PC-9 (cell line): ENCODE results near the gene ZNF513. TPM values are rescaled to one million over a fixed set of nuclear protein-coding genes. Genes with fewer than 3 reads are reported as not detected.

ENCODE experiments used
- Bru-seq: library from RNA; stranded (reverse); fragments of 400-500 nt; gene quantifications from one replicate; lab custom pipeline; 2021; lab: Mats Ljungman, UMichigan
- BruChase-seq, 2 experiments: library from RNA; stranded (reverse); fragments of 400-500 nt; gene quantifications; one replicate each; lab custom pipeline; 2021; lab: Mats Ljungman, UMichigan
- BruUV-seq: library from RNA; stranded (reverse); fragments of 400-500 nt; replicated peaks from 2 replicates; lab custom pipeline; 2021; lab: Mats Ljungman, UMichigan
- CTCF ChIA-PET: fragments of 300-600 bp; sonication (Branson Sonifier 250); formaldehyde crosslinking; loops from one replicate; lab custom pipeline; 2022; ENCODE audit warnings: antibody characterized with exemption; lab: Charles Lee
- POLR2A ChIA-PET: fragments of 300-600 bp; sonication (Branson Sonifier 250); formaldehyde crosslinking; loops from one replicate; lab custom pipeline; 2022; ENCODE audit warnings: antibody characterized with exemption; ENCODE audit not compliant: unreplicated experiment; lab: Charles Lee
- DNase-seq, 2 experiments: peaks; one replicate each; pipeline versions ENCODE4 v3.0.0 to v3.0.0-alpha.2; 2015 to 2022; ENCODE audit warnings: mixed read lengths in 1 of 2
- H2AFZ ChIP-seq: fragments of 200-600 bp; sonication (generic); 2 replicates; pipeline ENCODE4 v1.8.1; 2017; ENCODE audit warnings: antibody characterized with exemption
- H3F3A ChIP-seq: fragments of 200-600 bp; sonication (generic); 2 replicates; pipeline ENCODE4 v1.8.1; 2017; ENCODE audit warnings: antibody characterized with exemption, mild to moderate bottlenecking, low read depth; ENCODE audit not compliant: insufficient read depth
- H3K27ac ChIP-seq: fragments of 200-600 bp; sonication (generic); 2 replicates; pipeline ENCODE4 v1.6.1; 2016; ENCODE audit warnings: mixed run types
- H3K27me3 ChIP-seq: fragments of 200-600 bp; sonication (generic); 2 replicates; pipeline ENCODE4 v1.6.1; 2016; ENCODE audit warnings: low read depth, mixed run types; ENCODE audit not compliant: insufficient read depth
- H3K36me3 ChIP-seq: fragments of 200-600 bp; sonication (generic); 2 replicates; pipeline ENCODE4 v1.6.1; 2016; ENCODE audit warnings: low read depth, mixed run types
- H3K4me1 ChIP-seq: fragments of 200-600 bp; sonication (generic); replicated peaks from 2 replicates; pipeline ENCODE4 v1.6.1; 2016; ENCODE audit warnings: mixed run types; ENCODE audit not compliant: insufficient read depth
- H3K4me2 ChIP-seq: fragments of 200-600 bp; sonication (generic); 2 replicates; pipeline ENCODE4 v1.6.1; 2017; ENCODE audit warnings: mixed run types
- H3K4me3 ChIP-seq: fragments of 200-600 bp; sonication (generic); 2 replicates; pipeline ENCODE4 v1.6.1; 2016; ENCODE audit warnings: mixed run types
- H3K79me2 ChIP-seq: fragments of 200-600 bp; sonication (generic); 2 replicates; pipeline ENCODE4 v1.6.1; 2017; ENCODE audit warnings: low read depth, mixed run types
- H3K9me2 ChIP-seq: fragments of 200-600 bp; sonication (generic); 2 replicates; pipeline ENCODE4 v1.8.1; 2017; ENCODE audit warnings: mild to moderate bottlenecking; ENCODE audit not compliant: insufficient read depth
- H3K9me3 ChIP-seq: fragments of 200-600 bp; sonication (generic); 2 replicates; pipeline ENCODE4 v1.8.1; 2016; ENCODE audit warnings: low read depth; ENCODE audit not compliant: insufficient read depth
- H4K20me1 ChIP-seq: fragments of 200-600 bp; sonication (generic); 2 replicates; pipeline ENCODE4 v1.8.1; 2017; ENCODE audit not compliant: insufficient read depth
- EZH2 ChIP-seq: fragments of 200-600 bp; sonication (generic); IDR thresholded peaks from 2 replicates; pipeline ENCODE4 v1.8.0; 2017; ENCODE audit warnings: antibody characterized with exemption, low read depth
- intact Hi-C: fragments of 100-400 bp; cut with micrococcal nuclease; formaldehyde crosslinking; loops from one replicate; pipeline ENCODE4 v1.10.0; 2022; ENCODE audit not compliant: unreplicated experiment
- long read RNA-seq: library from polyadenylated mRNA; stranded (forward); transcript quantifications from one replicate; pipeline ENCODE4 v2.0.0, GENCODE V29; 2022
- total RNA-seq: library from RNA; stranded (reverse); gene quantifications from 2 replicates; pipeline ENCODE4 v1.2.3, GENCODE V29; 2021
- TF ChIP-seq, protein P1 (sequence below): fragments of 200-600 bp; sonication (generic); conservative IDR thresholded peaks from 2 replicates; pipeline ENCODE4 v1.6.1; 2017; ENCODE audit warnings: mixed run types, antibody characterized with exemption, mild to moderate bottlenecking, moderate library complexity

The ZNF513 gene, protein sequence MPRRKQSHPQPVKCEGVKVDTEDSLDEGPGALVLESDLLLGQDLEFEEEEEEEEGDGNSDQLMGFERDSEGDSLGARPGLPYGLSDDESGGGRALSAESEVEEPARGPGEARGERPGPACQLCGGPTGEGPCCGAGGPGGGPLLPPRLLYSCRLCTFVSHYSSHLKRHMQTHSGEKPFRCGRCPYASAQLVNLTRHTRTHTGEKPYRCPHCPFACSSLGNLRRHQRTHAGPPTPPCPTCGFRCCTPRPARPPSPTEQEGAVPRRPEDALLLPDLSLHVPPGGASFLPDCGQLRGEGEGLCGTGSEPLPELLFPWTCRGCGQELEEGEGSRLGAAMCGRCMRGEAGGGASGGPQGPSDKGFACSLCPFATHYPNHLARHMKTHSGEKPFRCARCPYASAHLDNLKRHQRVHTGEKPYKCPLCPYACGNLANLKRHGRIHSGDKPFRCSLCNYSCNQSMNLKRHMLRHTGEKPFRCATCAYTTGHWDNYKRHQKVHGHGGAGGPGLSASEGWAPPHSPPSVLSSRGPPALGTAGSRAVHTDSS
- total RNA-seq (4.1 and 4.5 TPM in 2 replicates), Bru-seq, nascent RNA (percentile 56 among the genes with signal in this experiment), BruChase-seq, experiment 1, labeled RNA remaining after a 2-hour chase (percentile 58 among the genes with signal in this experiment), BruChase-seq, experiment 2, labeled RNA remaining after a 6-hour chase (percentile 50 among the genes with signal in this experiment)
- long read RNA-seq, transcript ZNF513-201 (4 exons, 2,139 nt), result major isoform, 7 of 9 reads
- long read RNA-seq, partial matches to known transcripts, result 0 of 9 reads
- long read RNA-seq, other reads (novel, unspliced or antisense), result 2 of 9 reads

DNA sequence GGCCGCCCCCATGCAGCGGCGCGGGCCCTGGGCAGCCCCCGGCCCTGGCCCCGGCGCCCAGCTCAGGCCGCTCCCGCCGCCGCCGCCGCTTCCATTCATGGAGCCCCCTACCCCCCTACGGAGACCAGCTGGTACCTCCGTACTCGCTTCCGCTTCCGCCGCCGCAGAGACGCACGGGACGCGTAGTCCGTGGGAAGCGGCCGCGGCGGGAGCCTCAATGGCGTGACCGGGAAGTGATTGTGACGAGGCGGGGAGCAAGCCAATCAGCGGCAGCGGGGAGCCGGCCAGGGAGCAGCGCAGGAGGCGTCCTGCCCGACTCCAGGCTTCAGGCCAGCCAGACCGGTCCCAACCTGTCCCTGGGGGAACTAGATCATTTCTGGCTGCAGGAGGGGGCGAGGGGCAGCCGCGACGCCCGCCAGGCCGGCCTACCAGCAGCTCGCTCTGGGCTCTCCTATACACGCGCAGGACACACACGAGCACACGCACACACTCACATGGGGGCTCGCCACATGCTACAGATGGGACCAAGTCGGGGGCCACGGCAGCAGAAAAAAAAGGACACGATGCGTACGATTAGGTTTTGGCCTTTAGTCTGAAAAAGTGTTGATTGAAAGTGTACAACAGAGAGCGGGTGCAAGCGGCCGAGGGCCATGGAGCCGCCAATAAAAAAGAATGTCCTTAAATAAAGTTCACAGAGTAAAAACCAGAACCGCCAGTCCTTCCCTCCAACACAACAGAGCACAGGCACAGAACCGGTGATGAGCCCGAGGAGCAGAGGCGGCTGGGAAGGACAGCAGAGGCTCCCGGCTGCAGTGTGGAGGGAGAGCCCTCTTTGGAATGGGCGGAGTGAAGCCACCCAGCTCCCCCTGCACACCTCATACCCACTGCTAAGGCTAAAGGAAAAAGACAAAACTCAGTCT lies at the start of gene ZNF513:
TSS of gene ZNF513 (minus strand) at position 109 of the 920 bp plus-strand sequence. CDS start 208 bp downstream, outside the sequence.
- H3F3A ChIP-seq, result peaks cover 67% of the 10 kb centered on the region
- DNase-seq, result peak; percentile 67
- no peaks in the 10 kb centered on the region for H3K27me3 ChIP-seq
- BruUV-seq, result TSS peak; percentile 2
- no peak for TF ChIP-seq EZH2
- TF ChIP-seq, protein P1, sequence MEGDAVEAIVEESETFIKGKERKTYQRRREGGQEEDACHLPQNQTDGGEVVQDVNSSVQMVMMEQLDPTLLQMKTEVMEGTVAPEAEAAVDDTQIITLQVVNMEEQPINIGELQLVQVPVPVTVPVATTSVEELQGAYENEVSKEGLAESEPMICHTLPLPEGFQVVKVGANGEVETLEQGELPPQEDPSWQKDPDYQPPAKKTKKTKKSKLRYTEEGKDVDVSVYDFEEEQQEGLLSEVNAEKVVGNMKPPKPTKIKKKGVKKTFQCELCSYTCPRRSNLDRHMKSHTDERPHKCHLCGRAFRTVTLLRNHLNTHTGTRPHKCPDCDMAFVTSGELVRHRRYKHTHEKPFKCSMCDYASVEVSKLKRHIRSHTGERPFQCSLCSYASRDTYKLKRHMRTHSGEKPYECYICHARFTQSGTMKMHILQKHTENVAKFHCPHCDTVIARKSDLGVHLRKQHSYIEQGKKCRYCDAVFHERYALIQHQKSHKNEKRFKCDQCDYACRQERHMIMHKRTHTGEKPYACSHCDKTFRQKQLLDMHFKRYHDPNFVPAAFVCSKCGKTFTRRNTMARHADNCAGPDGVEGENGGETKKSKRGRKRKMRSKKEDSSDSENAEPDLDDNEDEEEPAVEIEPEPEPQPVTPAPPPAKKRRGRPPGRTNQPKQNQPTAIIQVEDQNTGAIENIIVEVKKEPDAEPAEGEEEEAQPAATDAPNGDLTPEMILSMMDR, result no peak
- ChIA-PET CTCF (interaction anchor here (0.6 kb wide), 1 partner anchor 10 kb away, joined by 5 read pairs; the partner anchor contains the start of gene SNX17), POLR2A (interaction anchor here (0.6 kb wide), 1 partner anchor 58 kb away, joined by 3 read pairs; no protein-coding TSS in a partner anchor)
- H3K4me3 ChIP-seq, result peak within 1 kb of the TSS; percentile 57
- 0 out of 2 replicates have a peak, but pooled peaks cover 7% of the 10 kb centered on the region for H4K20me1 ChIP-seq
- peak within 1 kb of the TSS; percentile 50; the same call in 1 of the 2 replicates for H2AFZ ChIP-seq
- H3K4me1 ChIP-seq, result no peaks in the 10 kb centered on the region
- H3K4me2 ChIP-seq, result peak within 1 kb of the TSS; percentile 84
- no peaks in the 10 kb centered on the region for H3K9me3 ChIP-seq
- peak within 1 kb of the TSS; percentile 50 for H3K27ac ChIP-seq
- H3K36me3 ChIP-seq, result peaks cover 16% of the 10 kb centered on the region
- intact Hi-C loops, result no loop called here
- H3K9me2 ChIP-seq, result no peaks in the 10 kb centered on the region
- H3K79me2 ChIP-seq, result no peaks in the 10 kb centered on the region

DNA sequence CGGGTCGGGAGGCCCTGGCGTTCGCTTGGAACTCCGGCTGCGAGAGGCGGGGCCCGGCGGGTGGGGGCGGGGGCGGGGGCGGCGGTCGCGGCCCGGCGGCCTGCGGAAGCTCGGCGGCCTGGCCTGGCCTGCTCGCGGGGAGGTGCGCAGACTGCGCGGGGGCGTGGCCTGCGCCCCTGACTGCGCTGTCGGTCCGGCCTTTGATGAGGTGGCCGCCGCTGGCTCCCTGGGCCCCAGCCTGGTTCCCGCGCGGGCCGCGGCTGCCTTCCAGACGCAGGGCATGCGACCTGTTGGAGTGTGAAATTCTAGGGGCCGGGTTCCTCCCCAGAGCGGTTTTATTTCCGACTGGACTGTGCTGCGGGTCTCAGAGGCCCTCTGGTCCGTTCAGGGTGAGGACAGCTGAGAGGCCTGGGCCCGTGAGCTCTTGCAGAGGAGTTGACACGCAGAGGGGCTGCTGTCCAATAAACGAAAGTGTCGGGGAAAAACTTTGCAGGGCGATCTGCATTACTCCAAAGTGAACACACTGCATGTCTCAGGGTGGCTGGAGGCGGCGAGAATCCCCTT lies 48.5 kb upstream of the ZNF513 start:
- DNase-seq, result peak; percentile 72 to 89
- H3K4me1 ChIP-seq, result peaks cover 27% of the 10 kb centered on the region
- H3K4me2 ChIP-seq, result peak overlapping the region; percentile 98
- CTCF ChIA-PET, result no interaction called here
- TF ChIP-seq EZH2, result no peak
- TF ChIP-seq, protein P1, result no peak
- peaks cover 14% of the 10 kb centered on the region for H3K36me3 ChIP-seq
- peak overlapping the region; percentile 64 for H3K4me3 ChIP-seq
- peaks cover 42% of the 10 kb centered on the region for H4K20me1 ChIP-seq
- H3K9me2 ChIP-seq, result no peaks in the 10 kb centered on the region
- peak overlapping the region; percentile 93 for H2AFZ ChIP-seq
- POLR2A ChIA-PET, result interaction anchor here (0.6 to 1.2 kb wide), 3 partner anchors 107 to 683 kb away, joined by 3 read pairs; partner anchors contain the start of genes CCDC121 and GPN1
- H3K79me2 ChIP-seq, result peaks cover 43% of the 10 kb centered on the region
- H3K27ac ChIP-seq, result peak overlapping the region; percentile 64
- no peaks in the 10 kb centered on the region for H3K27me3 ChIP-seq
- H3K9me3 ChIP-seq, result no peaks in the 10 kb centered on the region
- intact Hi-C loops, result loop anchor here (1.0 to 5.0 kb wide), 2 partner anchors 20 to 57 kb away; partner anchors contain the start of genes EIF2B4, PPM1G and SNX17
- peaks cover 14% of the 10 kb centered on the region; the same call in 1 of the 2 replicates for H3F3A ChIP-seq
- BruUV-seq, result no TSS peak
